ENCODE data around the gene TUBGCP4.
A peak's percentile ranks its signal among the peaks of the same experiment; 100 is the strongest.

The TUBGCP4 gene

GRCh38 chr15:43404130-43404529, 33.2 kb downstream of the TUBGCP4 start:
- DNase-seq (ENCODE audit: low read depth) = no peak

GRCh38 chr15:43406189-43406588, 35.3 kb downstream of the TUBGCP4 start:
- DNase-seq (ENCODE audit: low read depth) = peak; percentile 18

GRCh38 chr15:43406808-43407207, 35.9 kb downstream of the TUBGCP4 start:
- DNase-seq (ENCODE audit: low read depth) = no peak

DNA sequence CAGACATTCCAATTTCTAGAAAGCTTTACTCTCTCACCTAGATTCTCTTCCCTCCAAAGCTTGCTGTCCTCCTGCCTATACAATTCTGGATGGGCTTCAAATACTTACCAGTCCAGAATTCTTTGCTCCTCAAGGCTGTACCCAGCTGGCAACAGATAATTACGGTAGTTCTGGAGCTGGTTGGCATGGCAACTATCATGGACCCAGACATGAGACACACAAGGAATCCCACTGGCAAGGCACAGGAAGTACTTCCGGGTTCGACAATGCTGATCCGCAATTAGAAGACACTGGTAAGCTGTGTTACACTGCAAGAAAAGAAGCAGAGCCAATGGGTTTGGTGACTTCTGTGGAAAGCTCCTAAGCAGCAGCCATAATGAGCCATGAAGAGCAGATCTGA, 37.9 kb downstream of the TUBGCP4 start:
- no peak for DNase-seq (ENCODE audit: low read depth)

- peak; percentile 10 for DNase-seq (ENCODE audit: low read depth)
Measured at GRCh38 chr15:43410572-43411214, 39.8 kb downstream of the TUBGCP4 start.

GRCh38 chr15:43412096-43412495, 41.2 kb downstream of the TUBGCP4 start:
- no peak for DNase-seq (ENCODE audit: low read depth)

DNA sequence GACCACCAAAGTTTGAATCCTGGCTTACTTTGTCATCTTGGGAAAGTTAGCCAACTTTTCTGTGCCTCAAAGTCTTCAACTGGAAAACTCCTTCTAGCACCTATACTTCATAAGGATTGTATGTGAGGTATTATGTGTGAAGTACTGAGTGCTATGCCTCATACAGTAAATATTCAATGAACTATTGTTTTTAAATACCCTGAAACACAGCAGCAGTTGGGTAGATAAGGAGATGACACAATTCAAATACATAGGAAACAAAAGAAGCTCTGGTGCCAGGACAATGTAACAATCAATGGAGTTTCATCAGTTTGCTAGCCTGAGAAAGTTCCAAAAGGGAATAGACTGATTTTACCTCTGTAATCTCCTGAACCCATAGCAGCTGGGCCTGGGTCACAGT, 43.3 kb downstream of the TUBGCP4 start:
- DNase-seq (ENCODE audit: low read depth) = no peak

DNA sequence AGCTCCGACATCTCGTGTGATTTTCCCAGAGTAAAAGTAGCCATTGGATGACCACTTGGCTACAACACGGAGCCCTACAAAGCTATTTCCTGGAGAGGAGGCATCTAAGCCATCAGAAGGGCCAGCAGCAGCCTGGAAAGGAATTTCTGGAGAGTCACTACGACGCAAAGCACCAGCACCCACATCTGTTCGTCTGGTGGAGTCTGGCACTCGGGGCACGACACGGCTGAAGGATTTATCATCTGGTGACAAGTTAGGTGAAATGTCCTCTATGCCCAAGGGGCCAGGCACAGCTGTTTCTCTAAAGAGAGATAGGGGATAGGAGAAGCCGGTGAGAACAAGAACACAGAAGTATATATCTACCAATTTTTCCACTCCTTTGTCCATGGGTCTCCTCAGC, 49.5 kb downstream of the TUBGCP4 start:
- no peak for DNase-seq (ENCODE audit: low read depth)

GRCh38 chr15:43420876-43421275, 50.0 kb downstream of the TUBGCP4 start:
- DNase-seq (ENCODE audit: low read depth) = no peak

DNA sequence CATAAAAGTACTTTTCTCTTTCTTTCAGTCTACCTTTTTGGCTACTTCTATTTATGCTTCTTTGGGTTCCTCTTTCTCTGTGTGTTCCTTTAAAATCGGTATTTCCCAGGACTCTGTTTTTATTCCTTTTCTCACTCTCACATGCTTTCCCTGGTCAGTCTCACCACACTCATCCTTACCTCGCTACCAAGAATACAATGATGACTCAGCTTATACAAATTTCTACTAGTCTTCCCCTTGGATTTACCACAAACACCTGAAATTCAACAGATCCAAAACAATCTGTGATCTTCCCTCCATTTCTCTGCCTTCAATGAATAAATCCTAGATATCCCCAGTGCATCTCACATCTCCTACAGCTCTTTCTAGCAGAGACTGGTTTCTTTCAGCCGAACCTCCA, 52.9 kb downstream of the TUBGCP4 start:
- DNase-seq (ENCODE audit: low read depth) = no peak

- DNase-seq (ENCODE audit: low read depth) = peak; percentile 6
Measured at GRCh38 chr15:43429687-43430086, 58.8 kb downstream of the TUBGCP4 start.

DNA sequence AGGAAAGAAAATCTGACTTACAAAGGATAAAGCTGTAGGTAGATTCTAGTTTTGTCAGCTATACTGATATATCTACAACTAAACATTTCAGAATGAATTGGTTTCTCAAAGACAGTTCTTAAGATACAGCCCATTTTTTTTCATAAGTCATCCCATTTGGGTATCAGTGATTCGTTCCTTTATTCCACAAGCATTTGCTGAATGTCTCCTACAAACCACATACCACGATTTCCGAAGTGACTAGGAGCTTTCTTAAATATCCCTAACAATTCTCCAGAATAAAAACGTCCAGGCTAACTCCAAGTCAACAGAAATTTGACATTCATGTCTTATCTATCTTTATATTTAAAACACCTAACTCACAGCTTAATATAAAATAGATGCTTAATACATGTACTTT, 62.3 kb downstream of the TUBGCP4 start:
- no peak for DNase-seq (ENCODE audit: low read depth)

DNA sequence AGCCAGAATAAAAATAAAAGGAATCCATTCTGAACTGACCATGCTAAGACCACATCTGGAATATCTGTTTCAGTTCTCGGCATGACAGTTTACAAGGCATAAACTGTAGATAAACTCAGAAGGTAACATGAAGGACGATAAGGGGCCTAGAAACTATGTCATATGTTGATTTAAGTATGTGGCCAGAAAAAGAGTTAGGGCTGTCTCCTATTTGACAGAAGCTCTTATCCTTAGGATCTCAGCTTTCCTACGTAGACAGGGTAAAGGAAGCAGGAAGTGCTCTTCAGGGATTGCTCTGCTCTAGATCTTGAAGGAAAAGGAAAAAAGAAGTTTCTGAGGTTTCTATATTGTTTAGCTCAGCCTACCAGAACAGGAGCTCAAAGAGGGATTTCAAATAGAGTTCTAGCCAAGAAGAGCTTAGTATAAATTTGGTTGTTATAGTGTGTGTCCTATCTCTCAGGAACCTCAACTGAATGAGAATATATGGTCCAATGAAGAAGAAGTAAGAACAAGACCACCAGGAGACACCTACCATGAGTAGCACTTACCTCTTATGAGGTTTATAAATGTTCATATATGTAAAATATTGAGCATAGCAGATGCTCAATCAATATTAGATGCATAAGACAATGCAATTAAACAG, 62.9 kb downstream of the TUBGCP4 start:
- DNase-seq (ENCODE audit: low read depth) = no peak

- DNase-seq (ENCODE audit: low read depth) = no peak
Measured at GRCh38 chr15:43434446-43434845, 63.5 kb downstream of the TUBGCP4 start.

DNA sequence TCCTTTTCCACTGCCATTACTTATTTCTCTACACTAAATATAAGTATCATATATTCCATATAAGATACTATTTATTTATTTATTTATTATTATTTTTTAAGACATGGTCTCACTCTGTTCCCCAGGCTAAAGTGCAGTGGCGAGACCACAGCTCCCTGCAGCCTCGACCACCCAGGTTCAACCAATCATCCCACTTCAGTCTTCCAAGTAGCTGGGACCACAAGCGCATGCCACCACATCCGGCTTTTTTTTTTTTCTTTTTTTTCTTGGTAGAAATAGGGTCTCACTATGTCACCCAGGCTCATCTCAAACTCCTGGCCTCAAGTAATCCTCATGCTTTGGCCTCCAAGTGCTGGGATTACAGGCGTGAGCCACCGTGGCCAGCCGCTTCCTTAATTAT, 65.5 kb downstream of the TUBGCP4 start:
- DNase-seq (ENCODE audit: low read depth) = no peak

- DNase-seq (ENCODE audit: low read depth) = no peak
Measured at GRCh38 chr15:43439268-43439667, 68.4 kb downstream of the TUBGCP4 start.

GRCh38 chr15:43440721-43441281, 69.9 kb downstream of the TUBGCP4 start:
- peak; percentile 97 for DNase-seq (ENCODE audit: low read depth)

DNA sequence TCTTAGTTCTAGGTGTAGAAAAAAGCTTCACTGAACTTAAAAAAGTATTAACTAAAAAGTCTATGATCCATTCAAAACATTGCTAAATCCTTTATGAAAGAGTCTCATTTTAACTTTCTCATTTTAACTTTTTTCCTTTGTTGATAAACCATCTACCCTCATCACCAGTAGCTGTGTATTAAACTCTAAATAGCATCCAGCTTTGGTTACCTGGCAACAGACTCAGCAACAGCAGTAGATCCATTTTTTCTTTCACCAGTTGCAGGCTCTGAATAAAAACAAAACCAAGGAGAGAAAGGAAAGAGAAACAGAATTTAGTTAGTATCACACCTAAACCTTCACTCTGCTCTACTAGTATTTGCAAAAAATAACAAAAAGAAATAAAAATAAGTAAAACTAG, 70.4 kb downstream of the TUBGCP4 start:
- DNase-seq (ENCODE audit: low read depth) = peak; percentile 59

DNA sequence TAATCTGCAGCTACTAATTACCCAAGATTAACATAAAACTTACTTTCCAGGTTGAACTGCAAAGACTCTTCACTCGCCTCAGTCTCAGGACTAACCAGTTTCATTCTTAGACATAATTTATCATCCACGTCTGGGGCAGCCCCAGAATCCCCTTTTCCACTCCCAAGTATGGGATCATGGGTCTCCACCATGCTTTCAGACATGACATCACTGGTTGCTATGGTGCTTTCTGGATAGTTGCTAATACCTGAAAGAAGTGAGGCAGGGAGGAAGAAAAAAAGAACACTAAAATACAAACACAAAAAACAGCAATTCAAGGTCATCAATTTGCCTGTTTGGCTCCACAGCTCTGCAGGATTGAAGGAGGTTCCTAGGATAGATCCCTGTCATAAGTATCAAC, 75.4 kb downstream of the TUBGCP4 start:
- DNase-seq (ENCODE audit: low read depth) = no peak

- peak; percentile 5 for DNase-seq (ENCODE audit: low read depth)
Measured at GRCh38 chr15:43449981-43450380, 79.1 kb downstream of the TUBGCP4 start.

All from fibroblast of gingiva (primary cell).